ENCODE measurements around the gene TENM3.
"Not testable (repeated sequence)": the region's sequence is repeated elsewhere in the genome, so short reads cannot be mapped to it uniquely, and the experiment has no call there.

The TENM3 gene

DNA sequence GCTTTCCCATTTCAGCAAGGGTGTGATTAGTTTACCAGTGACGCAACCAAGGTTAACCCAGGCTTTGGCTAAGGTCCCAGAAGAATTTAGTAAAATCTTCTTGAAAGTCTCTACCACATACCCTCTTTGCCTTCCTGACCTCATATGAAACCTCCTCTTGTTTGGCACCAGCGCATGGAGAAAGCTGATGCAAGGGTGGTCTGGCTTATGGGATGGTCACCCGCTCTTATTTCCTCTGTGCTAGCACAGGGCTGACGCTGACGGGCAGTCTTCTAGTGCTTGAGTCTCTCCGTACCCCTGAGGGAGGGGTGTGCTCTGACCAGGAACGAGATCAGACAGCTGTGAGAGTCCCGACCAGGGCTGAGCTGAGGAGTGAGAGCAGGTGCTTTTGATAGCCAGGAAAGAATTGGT is 137.6 kb downstream of the TENM3 start:
- CTCF ChIA-PET = no interaction called here
- DNase-seq (ENCODE audit: extremely low spot score) = no peak
- POLR2A ChIA-PET = no interaction called here
- TF ChIP-seq, protein P1, sequence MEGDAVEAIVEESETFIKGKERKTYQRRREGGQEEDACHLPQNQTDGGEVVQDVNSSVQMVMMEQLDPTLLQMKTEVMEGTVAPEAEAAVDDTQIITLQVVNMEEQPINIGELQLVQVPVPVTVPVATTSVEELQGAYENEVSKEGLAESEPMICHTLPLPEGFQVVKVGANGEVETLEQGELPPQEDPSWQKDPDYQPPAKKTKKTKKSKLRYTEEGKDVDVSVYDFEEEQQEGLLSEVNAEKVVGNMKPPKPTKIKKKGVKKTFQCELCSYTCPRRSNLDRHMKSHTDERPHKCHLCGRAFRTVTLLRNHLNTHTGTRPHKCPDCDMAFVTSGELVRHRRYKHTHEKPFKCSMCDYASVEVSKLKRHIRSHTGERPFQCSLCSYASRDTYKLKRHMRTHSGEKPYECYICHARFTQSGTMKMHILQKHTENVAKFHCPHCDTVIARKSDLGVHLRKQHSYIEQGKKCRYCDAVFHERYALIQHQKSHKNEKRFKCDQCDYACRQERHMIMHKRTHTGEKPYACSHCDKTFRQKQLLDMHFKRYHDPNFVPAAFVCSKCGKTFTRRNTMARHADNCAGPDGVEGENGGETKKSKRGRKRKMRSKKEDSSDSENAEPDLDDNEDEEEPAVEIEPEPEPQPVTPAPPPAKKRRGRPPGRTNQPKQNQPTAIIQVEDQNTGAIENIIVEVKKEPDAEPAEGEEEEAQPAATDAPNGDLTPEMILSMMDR (IDR thresholded peaks at IDR 0.05; ENCODE audit: control extremely low read depth, extremely low read depth, low read depth, missing control alignments) = no peak

DNA sequence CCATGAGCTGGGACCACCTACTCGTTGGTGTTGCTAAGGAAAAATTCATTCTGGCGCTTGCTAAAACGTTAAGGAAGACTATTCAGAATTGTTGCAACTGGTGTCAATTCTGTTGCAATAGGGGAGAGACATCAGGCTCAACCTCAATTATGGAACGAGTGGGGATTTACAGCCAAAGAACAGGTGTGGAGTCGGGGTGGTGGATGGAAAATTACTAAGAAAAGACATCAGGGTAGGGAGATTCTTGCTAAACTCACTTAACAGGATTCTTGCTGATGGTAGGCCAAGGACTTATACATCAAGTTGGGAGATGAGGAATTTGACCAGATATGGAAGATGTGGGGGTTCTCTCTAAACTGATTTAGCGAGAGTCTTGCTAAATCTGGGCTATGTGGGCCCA is 139.7 kb downstream of the TENM3 start:
- DNase-seq (ENCODE audit: extremely low spot score) = no peak
- POLR2A ChIA-PET = no interaction called here
- TF ChIP-seq, protein P1 (IDR thresholded peaks at IDR 0.05; ENCODE audit: control extremely low read depth, extremely low read depth, low read depth, missing control alignments) = no peak
- CTCF ChIA-PET = interaction anchor here (2.0 kb wide), 1 partner anchor 13 kb away, joined by 4 read pairs; no protein-coding TSS in a partner anchor

DNA sequence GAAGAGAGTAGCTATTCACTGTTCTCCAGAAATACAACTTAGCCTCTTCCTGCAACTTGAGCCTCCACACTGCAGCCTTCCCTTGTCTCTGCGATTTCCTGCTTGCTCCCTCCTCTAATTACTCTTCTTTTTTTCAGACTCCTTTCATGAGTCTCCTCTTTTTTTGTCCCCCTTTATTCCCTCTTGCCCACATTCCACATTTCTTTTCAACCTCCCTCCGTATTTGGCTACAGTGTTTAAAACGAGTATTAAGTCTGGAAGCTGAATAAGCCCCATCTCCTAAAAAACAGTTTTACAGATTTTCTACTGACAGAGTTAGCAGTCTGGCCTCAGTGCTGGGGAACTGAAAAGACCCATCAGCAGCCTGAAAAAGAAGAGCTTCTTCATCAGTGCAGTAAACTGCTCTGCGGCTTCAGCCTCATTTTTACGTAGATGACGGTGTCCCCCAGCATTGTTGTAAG is 141.5 kb downstream of the TENM3 start:
- ChIA-PET POLR2A (no interaction called here), CTCF (no interaction called here)
- TF ChIP-seq, protein P1 (IDR thresholded peaks at IDR 0.05; ENCODE audit: control extremely low read depth, extremely low read depth, low read depth, missing control alignments) = no peak

DNA sequence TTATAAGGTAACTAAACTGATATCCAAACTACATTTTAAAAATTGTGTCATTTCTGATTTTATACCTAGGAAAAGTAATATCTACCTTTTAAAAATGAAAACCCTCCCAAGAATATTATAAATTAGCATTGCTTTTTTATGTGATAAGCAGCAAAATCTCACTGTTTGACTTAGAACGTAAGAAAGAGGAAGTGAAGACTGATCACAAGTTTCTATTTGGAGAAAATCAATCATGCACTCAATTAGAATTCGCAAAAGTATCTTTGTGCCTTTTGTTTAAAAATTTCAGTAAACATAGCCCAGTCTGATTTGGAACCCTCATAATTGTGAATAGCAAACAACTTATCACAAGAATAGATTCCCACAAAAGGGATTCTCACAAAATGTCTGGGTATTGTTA is 142.7 kb downstream of the TENM3 start:
- DNase-seq (ENCODE audit: extremely low spot score) = peak; percentile 18
- TF ChIP-seq, protein P1 (IDR thresholded peaks at IDR 0.05; ENCODE audit: control extremely low read depth, extremely low read depth, low read depth, missing control alignments) = no peak
- CTCF ChIA-PET = no interaction called here
- POLR2A ChIA-PET = no interaction called here

More for the DNA sequence above, 141.5 kb downstream of the TENM3 start:
- DNase-seq (ENCODE audit: extremely low spot score) = no peak

DNA sequence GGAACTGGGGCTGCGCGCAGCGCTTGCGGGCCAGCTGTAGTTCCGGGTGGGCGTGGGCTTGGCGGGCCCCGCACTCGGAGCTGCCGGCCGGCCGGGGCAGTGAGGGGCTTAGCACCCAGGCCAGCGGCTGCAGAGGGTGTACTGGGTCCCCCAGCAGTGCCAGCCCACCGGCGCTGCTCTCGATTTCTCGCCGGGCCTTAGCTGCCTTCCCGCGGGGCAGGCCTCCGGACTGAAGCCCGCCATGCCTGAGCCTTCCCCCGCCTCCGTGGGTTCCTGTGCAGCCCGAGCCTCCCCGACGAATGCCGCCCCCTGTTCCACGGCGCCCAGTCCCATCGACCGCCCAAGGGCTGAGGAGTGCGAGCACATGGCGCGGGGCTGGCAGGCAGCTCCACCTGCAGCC is 143.4 kb downstream of the TENM3 start:
- DNase-seq (ENCODE audit: extremely low spot score); CTCF ChIA-PET; POLR2A ChIA-PET: not testable (repeated sequence)

DNA sequence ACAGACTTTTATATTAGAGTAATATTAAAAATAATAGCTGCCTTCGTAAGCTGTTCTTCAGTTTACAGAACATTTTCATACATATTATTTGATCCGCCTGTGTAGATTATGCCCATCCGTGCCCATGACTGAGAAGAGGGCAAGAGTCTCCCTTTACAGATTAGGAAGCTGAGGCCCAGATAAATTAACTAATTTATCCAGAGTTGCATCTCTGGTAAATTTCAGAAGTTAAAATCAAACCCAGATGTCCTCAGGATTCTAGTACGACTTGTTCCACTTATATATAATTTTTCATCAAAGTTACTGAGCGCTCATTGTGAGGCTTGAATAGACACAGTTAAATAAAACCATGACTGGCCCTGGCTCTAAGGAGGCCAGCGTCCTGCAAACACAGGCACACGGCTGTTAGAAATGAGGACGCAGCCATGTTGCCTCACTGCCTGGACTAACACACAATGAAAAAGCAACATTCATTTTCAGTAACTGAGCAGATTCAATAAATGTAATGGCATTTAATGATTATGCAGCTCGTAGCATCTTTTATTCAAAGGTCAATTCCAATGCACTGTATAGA is 148.0 kb downstream of the TENM3 start:
- POLR2A ChIA-PET = no interaction called here
- TF ChIP-seq, protein P1 (IDR thresholded peaks at IDR 0.05; ENCODE audit: control extremely low read depth, extremely low read depth, low read depth, missing control alignments) = no peak
- CTCF ChIA-PET = no interaction called here
- DNase-seq (ENCODE audit: extremely low spot score) = no peak

DNA sequence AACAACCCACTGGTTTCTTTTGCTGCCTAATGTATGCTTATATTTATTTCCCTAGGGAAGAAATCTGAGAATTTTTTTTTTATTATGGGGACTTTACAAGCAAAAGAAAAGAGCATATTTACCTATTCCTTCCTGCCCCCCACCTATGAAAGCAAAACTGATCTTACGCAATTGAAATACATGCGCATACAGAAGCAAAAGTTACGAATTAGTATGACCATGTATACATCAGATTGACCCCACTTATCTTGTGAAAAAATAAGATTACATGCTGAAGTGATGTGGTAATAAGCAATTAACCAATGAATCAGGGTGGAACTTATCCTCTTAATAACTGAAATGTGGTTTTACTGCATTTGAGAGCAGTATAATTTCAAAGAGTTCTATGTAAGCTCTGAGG is 151.0 kb downstream of the TENM3 start:
- TF ChIP-seq, protein P1 (IDR thresholded peaks at IDR 0.05; ENCODE audit: control extremely low read depth, extremely low read depth, low read depth, missing control alignments) = no peak
- CTCF ChIA-PET = no interaction called here
- POLR2A ChIA-PET = no interaction called here

More for the DNA sequence above, 151.0 kb downstream of the TENM3 start:
- no peak for DNase-seq (ENCODE audit: extremely low spot score)

Data from GM10248 (cell line).